Measurements from ENCODE around the gene PROCR.
"Not testable (repeated sequence)": the region's sequence is repeated elsewhere in the genome, so short reads cannot be mapped to it uniquely, and the experiment has no call there.

PROCR gene

DNA sequence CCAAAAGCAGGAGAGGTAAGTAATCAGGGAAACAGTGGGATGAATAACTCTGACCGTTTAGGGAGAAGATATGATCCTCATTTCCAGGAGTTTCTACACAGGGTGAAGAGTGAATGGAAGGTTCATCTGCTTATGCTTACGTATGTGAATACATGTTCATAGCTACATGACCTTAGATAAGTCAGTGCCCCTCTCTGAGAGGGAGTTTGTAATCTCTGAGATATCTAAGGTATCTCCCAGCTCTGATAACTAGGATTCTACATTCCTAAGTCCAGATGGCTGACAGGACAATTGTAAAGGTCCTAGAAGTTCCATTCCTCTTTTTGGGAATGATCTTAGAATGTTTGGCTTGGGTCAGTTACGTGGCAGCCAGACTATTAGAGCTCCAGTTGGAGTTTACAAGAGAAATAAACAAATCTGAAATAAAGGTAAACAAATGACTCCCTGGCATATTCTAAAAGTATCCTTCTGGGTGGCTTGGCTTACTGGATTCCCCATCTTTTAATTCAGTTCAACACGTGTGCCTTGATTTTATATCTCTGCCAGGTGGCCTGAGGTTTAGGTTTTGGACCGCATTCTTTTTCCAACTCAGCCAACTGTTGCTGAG is 15.8 kb downstream of the PROCR start:
- Histone ChIP-seq H3K4me1 (ENCODE audit: control insufficient read depth, insufficient read depth, low read length) (peaks cover 3% of the 10 kb centered on the region), H3K9me3 (ENCODE audit: control insufficient read depth, insufficient read depth, low read length) (no peaks in the 10 kb centered on the region), H3K4me3 (ENCODE audit: low read depth, low read length) (no peak overlapping the region), H3K36me3 (ENCODE audit: control insufficient read depth, insufficient read depth, low read length) (no peaks in the 10 kb centered on the region), H3K27me3 (ENCODE audit: control insufficient read depth, insufficient read depth, low read length) (no peaks in the 10 kb centered on the region), H3K9ac (ENCODE audit: low read depth, low read length) (no peak overlapping the region)

GRCh38 chr20:35189223-35189622 is 17.4 kb downstream of the PROCR start:
- not testable (repeated sequence) for H3K4me3 ChIP-seq (ENCODE audit: low read depth, low read length); H3K36me3 ChIP-seq (ENCODE audit: control insufficient read depth, insufficient read depth, low read length); H3K9me3 ChIP-seq (ENCODE audit: control insufficient read depth, insufficient read depth, low read length); H3K9ac ChIP-seq (ENCODE audit: low read depth, low read length); H3K4me1 ChIP-seq (ENCODE audit: control insufficient read depth, insufficient read depth, low read length); H3K27me3 ChIP-seq (ENCODE audit: control insufficient read depth, insufficient read depth, low read length)

DNA sequence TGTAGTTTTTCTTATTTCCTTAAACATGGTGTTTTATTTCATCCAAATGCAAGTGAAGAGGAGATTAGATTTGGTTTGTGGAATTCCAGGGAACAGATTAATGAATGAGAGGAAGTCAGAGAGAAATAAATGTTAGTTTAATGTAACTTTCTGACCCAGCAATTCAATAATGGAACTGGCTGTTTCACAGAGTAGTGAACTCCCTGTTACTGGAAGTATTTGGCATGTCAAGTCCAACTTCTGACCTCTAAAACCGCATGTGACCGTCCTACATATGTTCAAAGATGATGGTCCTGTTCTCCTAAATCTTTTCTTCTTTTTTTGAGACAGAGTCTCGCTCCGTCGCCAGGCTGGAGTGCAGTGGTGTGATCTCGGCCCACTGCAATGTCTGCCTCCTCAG is 18.7 kb downstream of the PROCR start:
- Histone ChIP-seq H3K27me3 (ENCODE audit: control insufficient read depth, insufficient read depth, low read length) (no peaks in the 10 kb centered on the region), H3K9me3 (ENCODE audit: control insufficient read depth, insufficient read depth, low read length) (no peaks in the 10 kb centered on the region), H3K36me3 (ENCODE audit: control insufficient read depth, insufficient read depth, low read length) (no peaks in the 10 kb centered on the region), H3K4me3 (ENCODE audit: low read depth, low read length) (no peak overlapping the region), H3K9ac (ENCODE audit: low read depth, low read length) (no peak overlapping the region), H3K4me1 (ENCODE audit: control insufficient read depth, insufficient read depth, low read length) (peaks cover 3% of the 10 kb centered on the region)

GRCh38 chr20:35191419-35192117 is 19.7 kb downstream of the PROCR start:
- Histone ChIP-seq H3K9me3 (ENCODE audit: control insufficient read depth, insufficient read depth, low read length) (no peaks in the 10 kb centered on the region), H3K27me3 (ENCODE audit: control insufficient read depth, insufficient read depth, low read length) (no peaks in the 10 kb centered on the region), H3K36me3 (ENCODE audit: control insufficient read depth, insufficient read depth, low read length) (no peaks in the 10 kb centered on the region), H3K4me3 (ENCODE audit: low read depth, low read length) (no peak overlapping the region), H3K9ac (ENCODE audit: low read depth, low read length) (no peak overlapping the region), H3K4me1 (ENCODE audit: control insufficient read depth, insufficient read depth, low read length) (peaks cover 3% of the 10 kb centered on the region)

- Histone ChIP-seq H3K36me3 (ENCODE audit: control insufficient read depth, insufficient read depth, low read length) (no peaks in the 10 kb centered on the region), H3K4me3 (ENCODE audit: low read depth, low read length) (no peak overlapping the region), H3K27me3 (ENCODE audit: control insufficient read depth, insufficient read depth, low read length) (no peaks in the 10 kb centered on the region), H3K4me1 (ENCODE audit: control insufficient read depth, insufficient read depth, low read length) (peaks cover 3% of the 10 kb centered on the region), H3K9ac (ENCODE audit: low read depth, low read length) (no peak overlapping the region), H3K9me3 (ENCODE audit: control insufficient read depth, insufficient read depth, low read length) (no peaks in the 10 kb centered on the region)
Observed at GRCh38 chr20:35192118-35192872, 20.4 kb downstream of the PROCR start.

GRCh38 chr20:35193031-35193791 is 21.3 kb downstream of the PROCR start:
- not testable (repeated sequence) for H3K9me3 ChIP-seq (ENCODE audit: control insufficient read depth, insufficient read depth, low read length); H3K4me1 ChIP-seq (ENCODE audit: control insufficient read depth, insufficient read depth, low read length); H3K9ac ChIP-seq (ENCODE audit: low read depth, low read length); H3K36me3 ChIP-seq (ENCODE audit: control insufficient read depth, insufficient read depth, low read length); H3K4me3 ChIP-seq (ENCODE audit: low read depth, low read length); H3K27me3 ChIP-seq (ENCODE audit: control insufficient read depth, insufficient read depth, low read length)

- H3K4me3 ChIP-seq (ENCODE audit: low read depth, low read length), result no peak overlapping the region
- H3K4me1 ChIP-seq (ENCODE audit: control insufficient read depth, insufficient read depth, low read length), result peaks cover 3% of the 10 kb centered on the region
Observed at GRCh38 chr20:35196313-35196712, 24.4 kb downstream of the PROCR start.

DNA sequence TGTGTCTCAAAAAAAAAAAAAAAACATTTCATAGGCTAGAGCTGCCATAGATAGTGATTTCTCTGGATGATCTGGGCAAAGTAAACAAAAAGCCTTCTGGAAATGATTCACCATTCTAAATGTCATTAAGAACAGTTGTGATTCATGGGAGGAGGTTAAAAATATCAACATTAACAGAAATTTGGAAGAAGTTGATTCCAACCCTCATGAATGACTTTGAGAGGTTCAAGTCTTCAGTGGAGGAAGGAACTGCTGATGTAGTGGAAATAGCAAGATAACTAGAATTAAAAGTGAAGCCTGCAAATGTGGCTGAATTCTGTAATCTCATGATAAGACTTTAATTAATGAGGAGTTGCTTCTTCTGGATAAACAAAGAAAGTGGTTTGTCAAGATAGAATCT is 27.9 kb downstream of the PROCR start:
- Histone ChIP-seq H3K36me3 (ENCODE audit: control insufficient read depth, insufficient read depth, low read length) (no peaks in the 10 kb centered on the region), H3K9ac (ENCODE audit: low read depth, low read length) (no peak overlapping the region), H3K9me3 (ENCODE audit: control insufficient read depth, insufficient read depth, low read length) (peaks cover 4% of the 10 kb centered on the region), H3K4me1 (ENCODE audit: control insufficient read depth, insufficient read depth, low read length) (no peaks in the 10 kb centered on the region), H3K27me3 (ENCODE audit: control insufficient read depth, insufficient read depth, low read length) (no peaks in the 10 kb centered on the region), H3K4me3 (ENCODE audit: low read depth, low read length) (no peak overlapping the region)

More at GRCh38 chr20:35196313-35196712, 24.4 kb downstream of the PROCR start:
- Histone ChIP-seq H3K36me3 (ENCODE audit: control insufficient read depth, insufficient read depth, low read length) (no peaks in the 10 kb centered on the region), H3K9me3 (ENCODE audit: control insufficient read depth, insufficient read depth, low read length) (peaks cover 4% of the 10 kb centered on the region), H3K27me3 (ENCODE audit: control insufficient read depth, insufficient read depth, low read length) (no peaks in the 10 kb centered on the region), H3K9ac (ENCODE audit: low read depth, low read length) (no peak overlapping the region)

- Histone ChIP-seq H3K4me1 (ENCODE audit: control insufficient read depth, insufficient read depth, low read length) (no peaks in the 10 kb centered on the region), H3K9ac (ENCODE audit: low read depth, low read length) (no peak overlapping the region), H3K36me3 (ENCODE audit: control insufficient read depth, insufficient read depth, low read length) (no peaks in the 10 kb centered on the region), H3K9me3 (ENCODE audit: control insufficient read depth, insufficient read depth, low read length) (peaks cover 4% of the 10 kb centered on the region), H3K4me3 (ENCODE audit: low read depth, low read length) (no peak overlapping the region), H3K27me3 (ENCODE audit: control insufficient read depth, insufficient read depth, low read length) (no peaks in the 10 kb centered on the region)
Observed at GRCh38 chr20:35200267-35200666, 28.4 kb downstream of the PROCR start.

DNA sequence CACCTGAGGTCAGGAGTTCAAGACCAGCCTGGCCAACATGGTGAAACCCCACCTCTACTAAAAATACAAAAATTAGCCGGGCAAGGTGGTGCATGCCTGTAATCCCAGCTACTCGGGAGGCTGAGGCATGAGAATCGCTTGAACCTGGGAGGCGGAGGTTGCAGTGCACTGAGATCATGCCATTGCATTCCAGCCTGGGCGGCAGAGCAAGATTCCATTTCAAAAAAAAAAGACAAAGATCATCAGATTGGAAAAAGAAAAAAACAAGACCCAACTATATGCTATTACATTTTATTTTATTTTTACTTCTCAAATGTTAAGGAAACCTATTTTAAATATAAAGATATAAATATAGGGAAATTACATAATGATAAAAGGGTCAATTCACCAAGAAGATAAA is 29.6 kb downstream of the PROCR start:
- not testable (repeated sequence) for H3K4me1 ChIP-seq (ENCODE audit: control insufficient read depth, insufficient read depth, low read length); H3K9me3 ChIP-seq (ENCODE audit: control insufficient read depth, insufficient read depth, low read length); H3K27me3 ChIP-seq (ENCODE audit: control insufficient read depth, insufficient read depth, low read length); H3K9ac ChIP-seq (ENCODE audit: low read depth, low read length); H3K36me3 ChIP-seq (ENCODE audit: control insufficient read depth, insufficient read depth, low read length); H3K4me3 ChIP-seq (ENCODE audit: low read depth, low read length)

GRCh38 chr20:35206802-35207201 is 34.9 kb downstream of the PROCR start:
- Histone ChIP-seq H3K9ac (ENCODE audit: low read depth, low read length) (no peak overlapping the region), H3K36me3 (ENCODE audit: control insufficient read depth, insufficient read depth, low read length) (no peaks in the 10 kb centered on the region), H3K4me1 (ENCODE audit: control insufficient read depth, insufficient read depth, low read length) (peaks cover 3% of the 10 kb centered on the region), H3K27me3 (ENCODE audit: control insufficient read depth, insufficient read depth, low read length) (no peaks in the 10 kb centered on the region), H3K9me3 (ENCODE audit: control insufficient read depth, insufficient read depth, low read length) (no peaks in the 10 kb centered on the region), H3K4me3 (ENCODE audit: low read depth, low read length) (no peak overlapping the region)
